ENCODE measurements around the gene KRT3.
"Not testable (repeated sequence)": the region's sequence is repeated elsewhere in the genome, so short reads cannot be mapped to it uniquely, and the experiment has no call there.

Gene KRT3

GRCh38 chr12:52796839-52797528 lies 1.1 kb upstream of the KRT3 start:
- H3K9me2 ChIP-seq (replicated peaks; ENCODE audit: insufficient read depth, low read length), result no peaks in the 10 kb centered on the region
- no peaks in the 10 kb centered on the region for H3K9me3 ChIP-seq (ENCODE audit: insufficient read depth, low read length)
- H3K27ac ChIP-seq (ENCODE audit: low read depth, low read length), result no peak overlapping the region
- no peaks in the 10 kb centered on the region for H3F3A ChIP-seq (ENCODE audit: insufficient read depth)
- H3K4me2 ChIP-seq (ENCODE audit: low read depth, low read length, poor library complexity, severe bottlenecking), result no peak overlapping the region
- TF ChIP-seq EZH2phosphoT487 (conservative IDR thresholded peaks at IDR 0.05; ENCODE audit: low read length) (no peak), CTCF (IDR thresholded peaks at IDR 0.05; ENCODE audit: insufficient read depth, low read length, poor library complexity, severe bottlenecking) (no peak)
- H3K27me3 ChIP-seq (ENCODE audit: low read length), result peaks cover 3% of the 10 kb centered on the region; the same call in 1 of the 2 replicates
- H3K36me3 ChIP-seq (ENCODE audit: low read length), result no peaks in the 10 kb centered on the region
- no peak overlapping the region for H3K9ac ChIP-seq (ENCODE audit: low read length)
- H3K79me2 ChIP-seq (ENCODE audit: insufficient read depth, low read length), result no peaks in the 10 kb centered on the region
- no peak overlapping the region for H3K4me3 ChIP-seq (ENCODE audit: insufficient read depth, low read length, poor library complexity, severe bottlenecking)
- H2AFZ ChIP-seq (ENCODE audit: low read depth, low read length, severe bottlenecking), result no peak overlapping the region
- no peaks in the 10 kb centered on the region for H4K20me1 ChIP-seq (ENCODE audit: low read depth, low read length)

- Histone ChIP-seq H2AFZ (ENCODE audit: low read depth, low read length, severe bottlenecking) (no peak overlapping the region), H3K36me3 (ENCODE audit: low read length) (no peaks in the 10 kb centered on the region), H3K9ac (ENCODE audit: low read length) (no peak overlapping the region), H3K79me2 (ENCODE audit: insufficient read depth, low read length) (no peaks in the 10 kb centered on the region), H3K4me2 (ENCODE audit: low read depth, low read length, poor library complexity, severe bottlenecking) (no peak overlapping the region), H3K27me3 (ENCODE audit: low read length) (peaks cover 3% of the 10 kb centered on the region; the same call in 1 of the 2 replicates), H3K27ac (ENCODE audit: low read depth, low read length) (no peak overlapping the region), H3K9me2 (replicated peaks; ENCODE audit: insufficient read depth, low read length) (no peaks in the 10 kb centered on the region), H4K20me1 (ENCODE audit: low read depth, low read length) (no peaks in the 10 kb centered on the region), H3K4me3 (ENCODE audit: insufficient read depth, low read length, poor library complexity, severe bottlenecking) (no peak overlapping the region), H3K9me3 (ENCODE audit: insufficient read depth, low read length) (no peaks in the 10 kb centered on the region), H3F3A (ENCODE audit: insufficient read depth) (no peaks in the 10 kb centered on the region)
- TF ChIP-seq CTCF (IDR thresholded peaks at IDR 0.05; ENCODE audit: insufficient read depth, low read length, poor library complexity, severe bottlenecking) (no peak), EZH2phosphoT487 (conservative IDR thresholded peaks at IDR 0.05; ENCODE audit: low read length) (no peak)
Measured at GRCh38 chr12:52796429-52796794, 495 bp upstream of the KRT3 start.

- not testable (repeated sequence) for H3K9ac ChIP-seq (ENCODE audit: low read length); H3K4me3 ChIP-seq (ENCODE audit: insufficient read depth, low read length, poor library complexity, severe bottlenecking); H2AFZ ChIP-seq (ENCODE audit: low read depth, low read length, severe bottlenecking); H3F3A ChIP-seq (ENCODE audit: insufficient read depth); H3K9me3 ChIP-seq (ENCODE audit: insufficient read depth, low read length); H3K4me2 ChIP-seq (ENCODE audit: low read depth, low read length, poor library complexity, severe bottlenecking); H3K9me2 ChIP-seq (replicated peaks; ENCODE audit: insufficient read depth, low read length); H4K20me1 ChIP-seq (ENCODE audit: low read depth, low read length); H3K27ac ChIP-seq (ENCODE audit: low read depth, low read length); H3K79me2 ChIP-seq (ENCODE audit: insufficient read depth, low read length); H3K36me3 ChIP-seq (ENCODE audit: low read length); H3K27me3 ChIP-seq (ENCODE audit: low read length)
Measured at GRCh38 chr12:52795332-52795674, 614 bp downstream of the KRT3 start.

- no peak for TF ChIP-seq CTCF (IDR thresholded peaks at IDR 0.05; ENCODE audit: insufficient read depth, low read length, poor library complexity, severe bottlenecking)
- no peak for TF ChIP-seq EZH2phosphoT487 (conservative IDR thresholded peaks at IDR 0.05; ENCODE audit: low read length)
- H3K27ac ChIP-seq (ENCODE audit: low read depth, low read length), result no peak overlapping the region
- H3K4me3 ChIP-seq (ENCODE audit: insufficient read depth, low read length, poor library complexity, severe bottlenecking), result no peak overlapping the region
- no peaks in the 10 kb centered on the region for H3K9me2 ChIP-seq (replicated peaks; ENCODE audit: insufficient read depth, low read length)
- H4K20me1 ChIP-seq (ENCODE audit: low read depth, low read length), result no peaks in the 10 kb centered on the region
- H3K4me2 ChIP-seq (ENCODE audit: low read depth, low read length, poor library complexity, severe bottlenecking), result no peak overlapping the region
- no peaks in the 10 kb centered on the region for H3K79me2 ChIP-seq (ENCODE audit: insufficient read depth, low read length)
- H3K9me3 ChIP-seq (ENCODE audit: insufficient read depth, low read length), result no peaks in the 10 kb centered on the region
- peaks cover 3% of the 10 kb centered on the region; the same call in 1 of the 2 replicates for H3K27me3 ChIP-seq (ENCODE audit: low read length)
- H3K9ac ChIP-seq (ENCODE audit: low read length), result no peak overlapping the region
- H2AFZ ChIP-seq (ENCODE audit: low read depth, low read length, severe bottlenecking), result no peak overlapping the region
- H3K36me3 ChIP-seq (ENCODE audit: low read length), result no peaks in the 10 kb centered on the region
- H3F3A ChIP-seq (ENCODE audit: insufficient read depth), result no peaks in the 10 kb centered on the region
Measured at GRCh38 chr12:52794479-52795331, 1.2 kb downstream of the KRT3 start.

All from SU-DHL-6 (cell line).